ENCODE measurements around the gene SFTA2.

GRCh38 chr6:30897882-30898281 is 34.1 kb downstream of the SFTA2 start:
- TF ChIP-seq EZH2phosphoT487 (IDR thresholded peaks at IDR 0.05; ENCODE audit: borderline replicate concordance, low read depth, low read length) (no peak), CTCF (conservative IDR thresholded peaks at IDR 0.05; ENCODE audit: low read length) (no peak)

All from OCI-LY7 (cell line).